Germinal center (tissue), 1 donor: Measurements from ENCODE around the gene POU6F2.

ENCODE experiments used
- DNase-seq: peaks from one replicate; pipeline ENCODE4 v3.0.0; 2012; ENCODE audit warnings: mixed read lengths, low spot score

Gene POU6F2

GRCh38 chr7:39451901-39452300 is 474.2 kb downstream of the POU6F2 start:
- DNase-seq: no peak

DNA sequence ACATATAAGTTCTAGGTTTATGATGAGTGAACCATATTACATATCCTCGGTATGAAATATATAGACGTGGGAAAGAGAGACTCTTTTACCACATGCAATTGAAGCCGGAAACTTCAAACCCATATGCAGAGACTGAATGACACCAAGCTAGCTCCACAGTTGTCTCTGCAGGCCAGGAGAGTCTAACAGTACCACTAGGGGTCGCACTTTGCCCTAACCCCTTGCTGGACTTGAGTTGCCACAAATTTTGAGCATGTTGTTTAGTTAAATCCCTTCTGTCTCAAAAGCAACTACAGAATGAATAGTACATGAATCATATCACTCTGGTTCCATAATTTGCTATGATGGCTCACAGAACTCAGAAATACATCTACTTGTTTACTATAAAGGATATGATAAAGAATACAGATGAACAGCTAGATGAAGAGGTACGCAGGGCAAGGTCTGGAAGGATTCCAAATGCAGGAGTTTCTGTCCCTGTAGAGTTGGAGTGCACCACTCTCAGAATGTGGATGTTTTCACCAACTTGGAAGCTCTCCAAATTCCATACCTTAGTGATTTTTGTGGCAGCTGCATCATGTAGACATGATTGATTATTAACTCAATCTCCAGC is 476.1 kb downstream of the POU6F2 start:
- DNase-seq: peak; percentile 53

DNA sequence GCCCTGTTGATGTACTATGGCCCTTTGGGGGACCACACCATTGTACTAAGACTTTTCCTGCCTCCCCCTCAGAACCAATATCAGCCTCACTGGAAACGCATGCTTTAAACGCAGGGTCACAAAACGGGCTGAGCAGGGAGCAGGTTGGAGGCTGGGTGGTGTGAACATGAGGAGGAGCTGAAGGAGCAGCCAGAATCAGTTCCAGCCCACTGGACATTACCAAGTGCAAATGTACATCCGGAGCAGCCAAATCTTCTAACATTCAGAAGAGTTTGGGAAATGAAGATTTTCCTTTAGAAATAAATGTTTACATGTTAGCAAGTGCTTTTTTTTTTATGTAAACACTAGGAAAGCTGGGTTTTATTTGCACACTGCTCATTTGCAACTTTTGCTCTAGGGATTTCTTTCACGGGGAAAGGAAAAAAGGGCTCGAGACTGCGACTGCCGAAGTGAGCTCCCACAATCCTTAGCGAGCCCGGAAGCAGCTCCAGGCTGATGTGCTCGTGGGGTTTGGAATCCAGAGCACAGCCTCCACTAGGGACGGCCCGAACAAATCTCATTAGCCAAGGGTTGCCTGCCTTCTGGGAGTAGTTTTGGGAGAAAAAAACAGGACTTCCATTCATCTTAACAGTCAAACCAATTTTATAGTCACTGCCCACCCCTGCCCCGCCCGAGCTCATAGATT is 480.5 kb downstream of the POU6F2 start:
- DNase-seq: no peak

GRCh38 chr7:39459636-39460035 is 481.9 kb downstream of the POU6F2 start:
- no peak for DNase-seq

- no peak for DNase-seq
These were observed 482.8 kb downstream of the POU6F2 start for GRCh38 chr7:39460486-39460885.

DNA sequence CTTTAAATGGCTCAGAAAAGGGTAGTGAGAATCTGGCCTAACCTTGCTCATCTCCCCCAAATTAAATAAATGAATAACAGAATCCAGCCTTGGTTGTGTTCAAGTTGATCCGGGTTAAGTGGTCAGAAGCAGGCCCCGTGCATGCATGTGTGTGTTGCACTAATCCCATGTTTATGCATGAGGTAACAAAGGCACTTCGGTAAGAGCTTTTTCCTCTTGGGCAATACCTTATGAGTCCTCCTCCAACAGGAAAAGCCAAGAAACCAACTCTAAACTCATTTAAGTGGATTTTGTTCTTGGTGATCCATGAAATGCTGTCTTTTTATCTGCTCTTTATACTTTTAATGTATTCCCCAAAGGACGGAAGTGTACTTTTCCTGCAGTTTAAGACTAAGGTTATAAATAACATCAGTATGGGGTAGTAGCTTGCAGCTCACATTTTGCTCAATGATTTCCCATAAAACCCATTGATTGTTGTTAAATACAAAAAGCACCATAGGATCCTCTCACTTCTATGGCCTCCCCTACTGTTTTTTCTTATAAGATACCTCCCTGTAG is 483.6 kb downstream of the POU6F2 start:
- DNase-seq: no peak

GRCh38 chr7:39463252-39463651 is 485.5 kb downstream of the POU6F2 start:
- DNase-seq: no peak

GRCh38 chr7:39464350-39465054 is 486.8 kb downstream of the POU6F2 start:
- no peak for DNase-seq

DNA sequence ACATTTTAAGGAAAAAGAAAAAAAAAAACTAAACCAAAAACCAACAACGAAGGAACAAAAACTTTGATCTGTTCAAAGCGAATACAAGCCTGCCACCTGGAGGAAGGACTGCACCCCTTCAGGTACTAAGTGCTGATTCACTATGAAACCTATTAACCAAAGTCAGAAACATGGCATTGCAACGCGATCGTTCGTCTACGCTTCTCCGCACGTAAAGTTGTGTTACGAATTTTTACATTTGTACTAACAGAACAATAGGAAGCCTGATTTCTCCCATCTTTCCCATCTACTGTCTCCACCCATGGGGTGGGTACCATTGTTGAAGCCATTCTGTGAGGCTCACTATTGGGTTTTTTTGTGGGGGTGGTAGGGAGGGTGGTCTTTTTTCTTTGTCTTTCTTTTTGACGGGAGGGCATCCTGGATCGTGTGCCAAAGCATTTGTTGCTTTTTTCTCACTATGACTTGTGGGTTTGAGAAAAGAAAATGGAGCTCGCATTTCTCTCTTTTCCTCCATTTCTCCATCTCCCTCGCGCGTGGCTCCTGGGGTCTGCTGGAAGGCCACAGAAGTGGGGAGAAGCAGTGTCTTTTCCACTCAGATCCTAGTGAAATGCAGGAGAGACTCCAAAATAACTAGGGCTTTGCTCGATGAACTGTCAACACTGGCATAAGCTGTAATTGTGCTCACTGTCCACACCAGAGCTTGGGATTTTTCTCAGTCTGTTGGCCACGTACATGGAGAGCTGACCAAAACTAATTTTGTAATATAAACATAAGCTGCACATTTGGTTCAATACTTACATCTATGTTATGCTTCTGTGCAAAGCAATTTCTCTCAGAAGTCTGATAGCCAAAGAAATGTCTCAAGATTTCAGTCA is 487.6 kb downstream of the POU6F2 start:
- peak; percentile 34 for DNase-seq

DNA sequence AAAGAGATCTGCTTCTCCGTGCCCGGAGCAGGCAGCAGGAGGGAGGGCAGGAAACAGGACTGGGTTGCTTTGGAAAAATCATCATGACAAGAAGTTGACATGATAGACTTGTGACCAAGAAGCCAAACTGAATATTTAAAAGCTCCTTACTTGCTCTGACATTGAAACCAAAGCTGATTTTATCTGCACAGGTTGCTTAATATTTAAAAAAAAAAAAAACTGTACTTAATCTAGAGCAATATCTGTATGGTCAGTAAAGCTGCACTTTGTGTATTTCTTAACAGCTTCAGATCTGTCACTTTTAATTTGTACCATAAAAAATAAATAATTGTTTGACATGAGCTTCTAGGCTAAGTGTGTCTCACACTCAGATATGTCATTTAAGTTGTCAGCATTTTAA is 490.6 kb downstream of the POU6F2 start:
- no peak for DNase-seq

DNA sequence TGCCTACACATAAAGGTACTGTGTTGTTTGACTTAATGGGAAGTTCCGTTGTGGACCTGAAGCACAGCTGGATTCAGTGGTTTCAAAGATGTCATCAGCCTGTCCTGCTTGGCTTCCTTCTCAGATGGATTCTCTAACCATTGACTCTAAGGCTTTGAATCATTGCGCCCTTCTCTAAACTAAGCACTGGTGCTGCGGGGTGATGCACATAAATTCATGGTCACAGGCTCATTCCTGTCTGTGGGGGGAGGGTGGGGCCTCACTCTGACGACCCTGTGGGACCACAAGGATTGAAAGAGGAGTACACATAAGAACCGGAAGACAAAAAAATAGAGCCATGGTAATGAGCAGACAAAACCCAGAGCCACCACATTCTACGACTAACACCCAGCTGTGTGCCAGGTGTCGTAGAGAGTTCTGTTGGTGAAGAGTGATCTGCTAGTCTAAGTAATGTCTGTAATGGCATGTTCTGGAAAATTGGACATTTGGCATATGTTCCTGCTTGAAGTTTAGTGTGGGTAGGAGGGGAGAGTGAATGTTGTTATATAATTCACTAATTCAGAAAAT is 491.2 kb downstream of the POU6F2 start:
- no peak for DNase-seq

- no peak for DNase-seq
These were observed 503.2 kb downstream of the POU6F2 start for GRCh38 chr7:39480901-39481300.

- DNase-seq: no peak
These were observed 511.0 kb downstream of the POU6F2 start for GRCh38 chr7:39488467-39489393.

- DNase-seq: no peak
These were observed 512.6 kb downstream of the POU6F2 start for GRCh38 chr7:39490296-39490695.

DNA sequence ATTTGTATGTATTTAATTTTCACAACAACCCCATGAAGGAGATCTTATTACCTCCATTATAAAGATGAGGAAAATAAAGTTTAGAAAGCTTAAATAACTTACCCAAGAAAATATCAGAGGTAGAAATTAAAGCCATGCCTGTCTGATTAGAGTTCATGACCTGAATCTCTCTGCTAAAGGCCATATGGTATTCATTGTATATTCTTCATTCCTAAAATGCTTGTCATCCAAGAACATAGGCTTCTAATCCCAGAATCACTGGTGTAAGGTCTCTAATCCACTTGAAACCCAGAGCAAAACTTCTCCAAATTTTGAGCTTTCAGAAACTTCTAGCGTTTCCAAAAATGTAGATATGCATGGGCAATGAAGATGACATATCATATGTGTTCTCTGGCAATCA is 516.2 kb downstream of the POU6F2 start:
- DNase-seq: no peak

GRCh38 chr7:39501358-39501757 is 523.6 kb downstream of the POU6F2 start:
- DNase-seq: no peak

- DNase-seq: no peak
These were observed 527.3 kb downstream of the POU6F2 start for GRCh38 chr7:39504963-39505362.

DNA sequence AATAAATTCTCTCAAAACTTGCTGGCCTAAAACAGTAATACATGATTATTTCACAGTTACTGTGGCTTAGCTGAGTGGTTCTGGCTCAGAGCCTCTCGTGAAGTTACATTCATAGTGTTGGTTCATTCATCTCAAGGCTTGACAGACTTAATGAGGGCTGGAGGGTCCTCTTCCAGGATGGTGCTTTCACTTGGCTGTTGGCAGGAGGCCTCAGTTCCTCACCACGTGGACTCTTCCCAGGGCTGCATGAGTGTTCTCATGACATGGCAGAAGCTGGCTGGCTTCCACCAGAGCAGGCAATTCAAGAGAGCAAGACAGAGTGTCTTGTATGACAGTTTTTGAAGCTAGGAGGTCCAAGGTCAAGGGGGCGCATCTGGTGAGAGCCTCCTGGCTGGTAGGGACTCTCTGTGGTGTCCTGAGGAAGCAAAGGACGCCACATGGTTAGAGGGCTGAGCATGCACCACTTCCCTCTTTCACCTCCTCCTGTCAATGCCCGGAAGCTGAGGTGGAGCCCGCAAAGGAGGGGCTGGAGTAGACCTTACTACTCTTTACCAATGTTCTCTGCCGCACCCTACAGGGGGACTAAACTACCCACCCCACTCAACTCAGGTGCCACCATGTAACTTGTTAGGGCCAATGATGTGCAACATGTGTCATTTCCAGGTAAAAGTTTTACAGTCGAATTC is 530.3 kb downstream of the POU6F2 start:
- no peak for DNase-seq

DNA sequence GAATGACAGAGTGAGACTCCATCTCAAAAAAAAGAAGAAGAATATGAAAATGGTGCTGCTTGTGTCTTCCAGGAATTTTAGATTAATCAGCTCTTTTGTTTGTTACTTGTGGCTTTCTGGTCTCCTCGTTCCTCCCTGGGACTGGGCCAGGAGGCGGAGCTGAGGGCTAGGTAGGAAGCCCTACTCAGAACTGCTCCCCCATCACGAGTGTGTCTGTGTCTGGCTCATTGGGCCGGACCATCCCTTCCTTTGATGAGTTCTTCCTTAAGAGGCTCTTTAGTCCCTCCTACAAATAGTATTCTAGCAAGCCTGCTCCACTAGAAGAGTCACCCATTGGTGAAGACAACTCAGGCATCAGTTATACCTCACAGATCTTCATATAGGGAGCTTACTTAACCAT is 531.7 kb downstream of the POU6F2 start:
- DNase-seq: no peak

DNA sequence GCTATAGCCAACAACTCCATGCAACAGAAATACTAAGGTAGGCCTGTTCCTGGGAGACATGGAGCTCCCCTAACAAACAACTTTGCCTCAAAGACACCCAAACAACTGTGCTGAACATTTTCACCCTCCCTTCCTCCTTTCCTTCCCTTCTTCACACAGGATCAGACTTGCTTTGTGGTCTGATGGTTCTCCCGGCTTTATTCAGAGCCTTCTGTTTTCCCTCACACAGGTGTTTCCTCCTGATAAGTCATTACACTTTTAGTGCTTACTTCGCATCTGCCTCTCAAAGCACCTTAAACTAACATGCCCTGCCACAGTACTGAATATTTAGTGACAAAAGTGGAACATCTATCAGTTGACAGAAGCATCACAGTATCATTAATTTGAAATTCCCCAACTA is 532.2 kb downstream of the POU6F2 start:
- DNase-seq: no peak
